ENCODE measurements around the gene RTN4RL2. TPM values are rescaled to one million over a fixed set of nuclear protein-coding genes. Genes with fewer than 3 reads are reported as not detected.

RTN4RL2 gene
- total RNA-seq, 2 experiments from 2014 or later, result 0.74 to 0.99 TPM

- Mint-ChIP-seq H3K27me3 (ENCODE audit: low read depth) (no peaks in the 10 kb centered on the region), H3K4me3 (peak overlapping the region; percentile 95), H3K27ac (peak overlapping the region; percentile 96), H3K4me1 (ENCODE audit: low read depth) (peaks cover 55% of the 10 kb centered on the region), H3K9me3 (no peaks in the 10 kb centered on the region), H3K36me3 (ENCODE audit: low read depth) (peaks cover 67% of the 10 kb centered on the region)
- CTCF ChIA-PET, result interaction anchor here (1.0 to 1.6 kb wide), 4 partner anchors 9 to 376 kb away, joined by 3 to 4 read pairs (median 3); no protein-coding TSS in a partner anchor
- peak; percentile 96 for DNase-seq
- intact Hi-C loops (cut with micrococcal nuclease), result loop anchor here (1.0 to 5.0 kb wide), 14 partner anchors 19 to 1727 kb away; partner anchors contain the start of genes CLP1, MED19, SSRP1 and TIMM10
These were observed 35.4 kb upstream of the RTN4RL2 start for GRCh38 chr11:57424792-57425564.

DNA sequence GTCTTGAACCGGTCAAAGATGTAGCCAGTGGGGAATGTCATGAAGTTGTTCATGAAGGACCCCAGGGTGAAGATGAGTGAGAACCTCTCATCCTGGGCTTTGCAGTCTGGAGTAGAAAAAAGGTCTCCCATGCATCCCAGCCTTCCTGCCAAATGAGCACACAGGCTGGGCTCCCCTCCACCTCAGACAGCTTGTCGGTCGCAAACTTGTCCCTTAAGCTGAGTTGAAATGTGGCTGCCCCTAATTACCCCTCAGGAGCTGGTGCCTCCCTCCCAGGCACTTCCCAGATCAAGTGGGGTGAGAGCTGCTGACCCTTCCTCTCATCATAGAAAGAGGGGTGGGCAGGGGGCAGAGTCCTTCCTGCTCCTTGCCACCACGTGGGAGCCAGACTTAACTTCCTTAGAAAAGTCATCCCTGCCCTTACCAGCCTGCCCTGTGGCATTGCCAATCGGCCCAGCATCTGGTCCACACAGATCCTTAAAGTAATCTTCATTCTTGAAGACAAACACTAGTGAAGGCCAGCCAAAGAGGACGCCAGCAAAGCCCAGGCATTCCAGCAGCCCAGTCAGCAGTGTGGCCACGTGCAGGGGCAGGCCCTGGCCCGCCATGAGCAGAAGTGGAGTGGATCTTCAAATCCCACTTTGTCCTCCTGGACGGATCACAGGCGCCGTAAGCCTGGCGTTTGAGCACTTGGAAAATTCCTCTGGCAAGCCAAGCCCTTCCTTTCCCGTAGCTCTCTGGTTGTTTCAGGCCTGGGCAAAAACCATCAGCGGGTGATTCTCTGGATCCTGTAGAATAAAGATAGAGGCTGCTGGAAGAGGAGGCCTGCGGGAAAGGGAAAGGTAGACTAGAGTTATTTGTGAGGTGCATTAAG, 34.5 kb upstream of the RTN4RL2 start:
- Mint-ChIP-seq H3K27ac (peak overlapping the region; percentile 96), H3K9me3 (no peaks in the 10 kb centered on the region), H3K27me3 (ENCODE audit: low read depth) (no peaks in the 10 kb centered on the region), H3K36me3 (ENCODE audit: low read depth) (peaks cover 58% of the 10 kb centered on the region), H3K4me3 (peak overlapping the region; percentile 95), H3K4me1 (ENCODE audit: low read depth) (peaks cover 46% of the 10 kb centered on the region)
- intact Hi-C loops (cut with micrococcal nuclease), result loop anchor here (1.0 to 5.0 kb wide), 9 partner anchors 20 to 1726 kb away; partner anchors contain the start of genes MED19, SSRP1 and TMX2
- CTCF ChIA-PET, result interaction anchor here (1.0 to 3.0 kb wide), 5 partner anchors 19 to 375 kb away, joined by 3 to 27 read pairs (median 3); no protein-coding TSS in a partner anchor
- DNase-seq, result no peak

DNA sequence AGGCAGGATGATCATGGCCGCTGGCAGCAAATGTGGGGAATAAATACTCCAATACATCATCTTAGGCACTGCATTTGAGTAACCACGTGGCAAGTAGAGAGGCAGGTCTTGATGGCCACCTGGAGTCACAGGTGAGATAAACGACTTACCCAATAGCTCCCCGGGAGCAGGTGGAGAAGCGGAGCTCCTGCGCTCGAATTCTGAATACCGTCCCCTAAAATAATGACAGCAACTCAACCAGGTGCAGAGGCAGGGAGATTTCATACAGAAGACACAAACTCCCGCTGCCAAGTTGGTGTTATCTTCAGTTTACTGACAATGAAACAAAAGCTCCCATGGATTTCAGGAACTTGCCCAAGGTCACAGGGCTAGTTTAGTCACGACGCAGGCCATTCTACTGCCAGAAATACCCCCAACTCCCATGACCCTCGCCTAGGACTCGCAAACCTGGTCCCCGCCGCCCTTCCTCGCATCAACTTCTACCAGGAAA, 33.8 kb upstream of the RTN4RL2 start:
- Mint-ChIP-seq H3K36me3 (ENCODE audit: low read depth) (peaks cover 52% of the 10 kb centered on the region), H3K4me1 (ENCODE audit: low read depth) (peaks cover 40% of the 10 kb centered on the region)
- DNase-seq, result peak; percentile 42

DNA sequence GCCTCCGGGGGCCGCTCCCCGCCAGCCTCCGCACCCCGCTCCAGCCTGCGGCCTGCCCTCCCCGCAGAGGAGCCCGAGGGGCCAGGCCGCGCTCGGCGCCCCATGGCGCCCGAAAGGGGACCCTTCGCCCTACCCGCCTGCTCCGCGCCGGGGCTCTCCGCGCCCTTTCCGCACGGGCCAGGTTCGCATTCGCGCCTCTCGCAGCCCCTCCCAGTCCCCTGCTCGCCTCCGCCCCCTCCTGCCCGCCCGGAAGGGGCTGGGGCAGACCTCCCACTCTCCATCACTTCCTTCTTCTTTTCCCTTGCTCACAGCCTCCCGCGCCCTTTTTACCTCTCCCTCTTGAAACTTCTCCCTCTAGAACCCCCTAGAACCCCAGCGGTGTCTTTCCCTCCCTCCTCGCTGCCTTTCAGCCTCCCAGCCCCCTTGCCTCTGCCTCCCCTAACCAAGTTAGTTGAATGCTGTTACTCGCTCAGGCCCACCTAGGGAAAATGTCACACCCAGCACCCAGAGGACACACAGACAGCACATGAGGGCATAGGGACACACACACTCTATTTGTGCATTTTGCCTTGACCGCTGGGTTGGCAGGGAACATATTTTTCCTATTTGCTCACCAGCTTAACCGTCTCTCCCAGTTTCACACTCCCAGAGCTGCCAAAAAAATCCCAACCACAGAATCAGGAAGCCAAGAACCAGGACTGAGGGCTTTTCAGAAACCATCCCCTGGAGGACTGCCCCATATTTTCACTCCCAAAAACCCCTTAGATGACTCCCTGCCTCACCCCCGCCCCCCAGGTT, 33.2 kb upstream of the RTN4RL2 start, which contains the start of gene SLC43A3:
SLC43A3 (minus strand) TSS at position 193 of the 798 bp plus-strand sequence. CDS start 949 bp downstream, outside the sequence.
- Mint-ChIP-seq H3K36me3 (ENCODE audit: low read depth) (peaks cover 45% of the 10 kb centered on the region), H3K27ac (peak within 1 kb of the TSS; percentile 96), H3K4me1 (ENCODE audit: low read depth) (peaks cover 33% of the 10 kb centered on the region), H3K27me3 (ENCODE audit: low read depth) (no peaks in the 10 kb centered on the region), H3K9me3 (no peaks in the 10 kb centered on the region), H3K4me3 (peak within 1 kb of the TSS; percentile 95)
- CTCF ChIA-PET, result interaction anchor here (0.6 to 3.0 kb wide), 7 partner anchors 20 to 99 kb away, joined by 3 to 27 read pairs (median 4); no protein-coding TSS in a partner anchor
- intact Hi-C loops (cut with micrococcal nuclease), result loop anchor here (5.0 kb wide), 1 partner anchor 1725 kb away; no protein-coding TSS in a partner anchor
- DNase-seq, result peak; percentile 84

More for the DNA sequence above, 33.8 kb upstream of the RTN4RL2 start:
- CTCF ChIA-PET, result interaction anchor here (1.0 to 3.0 kb wide), 4 partner anchors 20 to 100 kb away, joined by 3 to 27 read pairs (median 3); no protein-coding TSS in a partner anchor
- Mint-ChIP-seq H3K9me3 (no peaks in the 10 kb centered on the region), H3K27ac (peak overlapping the region; percentile 96), H3K27me3 (ENCODE audit: low read depth) (no peaks in the 10 kb centered on the region), H3K4me3 (peak overlapping the region; percentile 95)
- intact Hi-C loops (cut with micrococcal nuclease), result loop anchor here (5.0 kb wide), 1 partner anchor 1726 kb away; no protein-coding TSS in a partner anchor

DNA sequence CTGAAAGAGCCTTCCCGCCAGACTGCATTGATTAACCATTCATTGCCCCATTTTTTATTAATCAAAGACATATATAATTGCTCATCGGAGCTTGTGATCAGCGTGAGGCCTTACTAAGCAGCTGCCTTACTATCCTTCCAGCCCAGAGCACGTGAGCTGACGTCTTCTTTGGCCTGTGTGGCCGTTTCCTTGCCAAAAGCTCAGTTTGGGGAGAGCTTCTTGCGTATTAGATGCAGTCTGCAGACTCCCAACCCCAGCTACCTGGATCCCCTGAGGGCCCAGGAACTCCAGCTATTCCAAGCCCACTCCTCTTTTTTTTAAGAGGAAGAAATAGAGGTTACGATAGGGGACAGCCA, 32.6 kb upstream of the RTN4RL2 start:
- CTCF ChIA-PET, result interaction anchor here (0.6 to 3.0 kb wide), 5 partner anchors 29 to 99 kb away, joined by 3 to 27 read pairs (median 4); no protein-coding TSS in a partner anchor
- H3K27ac Mint-ChIP-seq, result peak overlapping the region; percentile 96
- H3K27me3 Mint-ChIP-seq (ENCODE audit: low read depth), result no peaks in the 10 kb centered on the region
- H3K9me3 Mint-ChIP-seq, result no peaks in the 10 kb centered on the region
- peaks cover 27% of the 10 kb centered on the region for H3K4me1 Mint-ChIP-seq (ENCODE audit: low read depth)
- intact Hi-C loops (cut with micrococcal nuclease), result loop anchor here (5.0 kb wide), 1 partner anchor 1725 kb away; no protein-coding TSS in a partner anchor
- DNase-seq, result no peak
- H3K36me3 Mint-ChIP-seq (ENCODE audit: low read depth), result peaks cover 39% of the 10 kb centered on the region
- peak overlapping the region; percentile 95 for H3K4me3 Mint-ChIP-seq

DNA sequence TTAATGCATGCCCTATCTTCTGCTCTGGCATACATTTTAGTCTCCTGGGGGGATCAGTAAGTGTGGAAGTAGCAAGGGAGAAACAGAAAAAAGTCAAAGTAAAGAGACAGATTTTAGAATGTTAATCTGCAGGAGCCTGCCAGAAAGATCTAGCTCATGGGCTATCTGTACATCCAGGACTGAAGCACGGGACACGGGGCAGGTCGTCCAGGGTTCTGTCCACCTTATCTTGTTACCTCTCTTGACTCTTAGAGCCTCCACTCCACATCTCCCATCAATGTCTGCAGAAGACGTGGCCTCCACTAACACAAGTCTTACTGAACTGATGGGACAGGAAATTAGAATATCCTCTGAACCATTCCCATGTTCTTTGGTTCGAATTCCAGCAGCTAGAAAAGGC, 31.7 kb upstream of the RTN4RL2 start:
- CTCF ChIA-PET, result interaction anchor here (1.0 to 3.0 kb wide), 4 partner anchors 28 to 98 kb away, joined by 3 to 27 read pairs (median 4); no protein-coding TSS in a partner anchor
- intact Hi-C loops (cut with micrococcal nuclease), result loop anchor here (5.0 kb wide), 1 partner anchor 1724 kb away; no protein-coding TSS in a partner anchor
- no peaks in the 10 kb centered on the region for H3K9me3 Mint-ChIP-seq
- peaks cover 30% of the 10 kb centered on the region for H3K36me3 Mint-ChIP-seq (ENCODE audit: low read depth)
- H3K4me1 Mint-ChIP-seq (ENCODE audit: low read depth), result peaks cover 19% of the 10 kb centered on the region
- no peak for DNase-seq
- H3K4me3 Mint-ChIP-seq, result no peak overlapping the region
- no peaks in the 10 kb centered on the region for H3K27me3 Mint-ChIP-seq (ENCODE audit: low read depth)
- H3K27ac Mint-ChIP-seq, result no peak overlapping the region

DNA sequence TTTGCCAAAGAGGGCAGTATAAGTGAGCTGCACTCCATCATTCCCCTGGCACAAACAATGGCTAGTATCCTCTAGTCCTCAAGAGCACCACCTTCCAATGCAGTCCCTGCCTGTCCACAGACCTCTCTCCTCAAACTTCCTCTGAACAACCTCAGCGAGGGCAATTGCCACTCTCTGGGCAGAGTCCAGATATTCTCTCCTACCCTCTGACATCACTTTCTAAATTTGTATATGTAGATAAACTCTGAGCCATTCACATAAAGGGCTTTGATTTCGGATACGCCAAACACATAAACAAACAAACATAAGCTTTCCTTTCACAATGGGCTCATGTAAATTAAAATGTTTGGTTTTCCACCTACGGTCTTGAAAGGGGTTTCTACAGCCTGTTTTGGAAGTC, 30.4 kb upstream of the RTN4RL2 start:
- Mint-ChIP-seq H3K4me1 (ENCODE audit: low read depth) (peaks cover 8% of the 10 kb centered on the region), H3K27me3 (ENCODE audit: low read depth) (no peaks in the 10 kb centered on the region), H3K27ac (no peak overlapping the region), H3K36me3 (ENCODE audit: low read depth) (peaks cover 18% of the 10 kb centered on the region), H3K9me3 (no peaks in the 10 kb centered on the region), H3K4me3 (no peak overlapping the region)
- intact Hi-C loops (cut with micrococcal nuclease), result loop anchor here (5.0 kb wide), 1 partner anchor 1722 kb away; no protein-coding TSS in a partner anchor
- CTCF ChIA-PET, result interaction anchor here (0.9 to 1.6 kb wide), 2 partner anchors 28 to 211 kb away, joined by 3 to 5 read pairs; no protein-coding TSS in a partner anchor
- DNase-seq, result no peak

GRCh38 chr11:57430952-57431351, 29.4 kb upstream of the RTN4RL2 start:
- no peak overlapping the region for H3K4me3 Mint-ChIP-seq
- H3K36me3 Mint-ChIP-seq (ENCODE audit: low read depth), result peaks cover 8% of the 10 kb centered on the region
- intact Hi-C loops (cut with micrococcal nuclease), result no loop called here
- H3K9me3 Mint-ChIP-seq, result no peaks in the 10 kb centered on the region
- H3K27ac Mint-ChIP-seq, result no peak overlapping the region
- H3K4me1 Mint-ChIP-seq (ENCODE audit: low read depth), result peaks cover 7% of the 10 kb centered on the region
- CTCF ChIA-PET, result interaction anchor here (0.9 to 1.6 kb wide), 3 partner anchors 27 to 210 kb away, joined by 3 to 5 read pairs (median 3); no protein-coding TSS in a partner anchor
- H3K27me3 Mint-ChIP-seq (ENCODE audit: low read depth), result no peaks in the 10 kb centered on the region
- DNase-seq, result no peak

DNA sequence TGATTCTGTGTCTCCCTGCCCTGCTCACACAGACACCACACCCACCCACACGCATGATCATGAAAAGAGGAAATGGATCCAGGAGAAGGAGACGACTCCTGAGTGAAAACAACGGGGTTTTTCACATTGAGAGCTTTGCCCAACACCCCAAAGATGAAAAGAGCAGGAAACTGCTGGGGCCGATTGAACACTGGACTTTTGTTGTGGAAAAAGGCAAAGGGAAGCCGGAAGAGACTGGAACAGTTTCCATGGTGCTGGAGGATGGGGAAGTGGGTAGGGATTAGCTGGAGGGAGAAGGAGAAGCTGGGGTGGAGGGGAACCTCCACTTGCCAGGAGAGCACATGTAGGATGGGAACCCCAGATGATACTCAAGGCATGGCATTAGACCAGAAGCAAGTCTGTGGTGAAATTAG, 28.2 kb upstream of the RTN4RL2 start:
- no peaks in the 10 kb centered on the region for H3K9me3 Mint-ChIP-seq
- CTCF ChIA-PET, result interaction anchor here (0.9 kb wide), 1 partner anchor 59 kb away, joined by 3 read pairs; no protein-coding TSS in a partner anchor

GRCh38 chr11:57432714-57433163, 27.6 kb upstream of the RTN4RL2 start:
- DNase-seq, result no peak
- intact Hi-C loops (cut with micrococcal nuclease), result no loop called here
- no peaks in the 10 kb centered on the region for H3K36me3 Mint-ChIP-seq (ENCODE audit: low read depth)
- no peaks in the 10 kb centered on the region for H3K4me1 Mint-ChIP-seq (ENCODE audit: low read depth)
- H3K9me3 Mint-ChIP-seq, result no peaks in the 10 kb centered on the region
- H3K27me3 Mint-ChIP-seq (ENCODE audit: low read depth), result no peaks in the 10 kb centered on the region
- H3K27ac Mint-ChIP-seq, result no peak overlapping the region
- no peak overlapping the region for H3K4me3 Mint-ChIP-seq
- CTCF ChIA-PET, result interaction anchor here (1.0 kb wide), 1 partner anchor 18 kb away, joined by 3 read pairs; no protein-coding TSS in a partner anchor

More for the DNA sequence above, 28.2 kb upstream of the RTN4RL2 start:
- no peaks in the 10 kb centered on the region for H3K36me3 Mint-ChIP-seq (ENCODE audit: low read depth)
- intact Hi-C loops (cut with micrococcal nuclease), result no loop called here
- H3K4me1 Mint-ChIP-seq (ENCODE audit: low read depth), result peaks cover 5% of the 10 kb centered on the region
- DNase-seq, result no peak
- no peak overlapping the region for H3K4me3 Mint-ChIP-seq
- H3K27me3 Mint-ChIP-seq (ENCODE audit: low read depth), result no peaks in the 10 kb centered on the region
- no peak overlapping the region for H3K27ac Mint-ChIP-seq
